GM04504 (cell line): ENCODE data around the gene S100A4.

Source experiments
- DNase-seq: peaks from one replicate; pipeline ENCODE4 v3.0.0-alpha.2; 2012; ENCODE audit warnings: low read depth

Gene S100A4

GRCh38 chr1:153547560-153548551 is 2.2 kb upstream of the S100A4 start:
- no peak for DNase-seq

- no peak for DNase-seq
Measured at GRCh38 chr1:153546796-153547559, 1.4 kb upstream of the S100A4 start.

- no peak for DNase-seq
Measured at GRCh38 chr1:153546371-153546770, 765 bp upstream of the S100A4 start.

- no peak for DNase-seq
Measured at GRCh38 chr1:153544453-153545066, 1.0 kb downstream of the S100A4 start.

GRCh38 chr1:153543736-153544135 is 1.9 kb downstream of the S100A4 start:
- no peak for DNase-seq

GRCh38 chr1:153542956-153543711 is 2.5 kb downstream of the S100A4 start:
- DNase-seq, result no peak

- no peak for DNase-seq
Measured at GRCh38 chr1:153541641-153542590, 3.7 kb downstream of the S100A4 start.

GRCh38 chr1:153540394-153541361 is 4.9 kb downstream of the S100A4 start, which contains the start of gene S100A5:
Gene S100A5 (minus strand): TSS chr1:153540934. CDS start chr1:153540191, 743 bp downstream.
- DNase-seq, result no peak

- DNase-seq, result no peak
Measured at GRCh38 chr1:153539395-153540093, 6.1 kb downstream of the S100A4 start.

GRCh38 chr1:153538315-153538821 is 7.2 kb downstream of the S100A4 start:
- DNase-seq, result no peak

- DNase-seq, result no peak
Measured at GRCh38 chr1:153537376-153537730, 8.3 kb downstream of the S100A4 start.

GRCh38 chr1:153536671-153537375 is 8.8 kb downstream of the S100A4 start:
- DNase-seq, result no peak

- peak; percentile 90 for DNase-seq
Measured at GRCh38 chr1:153536012-153536670, 9.5 kb downstream of the S100A4 start.

- DNase-seq, result no peak
Measured at GRCh38 chr1:153535242-153536011, 10.2 kb downstream of the S100A4 start, which contains the start of gene S100A6. Gene S100A6 (minus strand): TSS chr1:153535991. CDS start chr1:153535339, 652 bp downstream.

GRCh38 chr1:153534925-153535241 is 10.7 kb downstream of the S100A4 start:
- no peak for DNase-seq

GRCh38 chr1:153534226-153534924 is 11.2 kb downstream of the S100A4 start:
- DNase-seq, result no peak
